GM11168 (cell line): ENCODE measurements around the gene PTPRE.

ENCODE experiments used
- in situ Hi-C: fragments of 300-500 bp; cut with MboI; formaldehyde crosslinking; loops from one replicate; pipeline ENCODE4 v1.12.0; 2022; ENCODE audit warnings: low sequenced_read_pairs; ENCODE audit not compliant: unreplicated experiment

PTPRE gene

GRCh38 chr10:128052696-128053095, 145.8 kb downstream of the PTPRE start:
- in situ Hi-C loops = no loop called here

GRCh38 chr10:128053356-128053755, 146.5 kb downstream of the PTPRE start:
- in situ Hi-C loops = no loop called here

- in situ Hi-C loops = no loop called here
These were observed 147.5 kb downstream of the PTPRE start for GRCh38 chr10:128054163-128054970.

GRCh38 chr10:128055061-128055868, 148.4 kb downstream of the PTPRE start:
- in situ Hi-C loops = no loop called here

GRCh38 chr10:128056303-128057050, 149.6 kb downstream of the PTPRE start:
- in situ Hi-C loops = no loop called here

GRCh38 chr10:128058106-128058749, 151.3 kb downstream of the PTPRE start:
- in situ Hi-C loops = no loop called here

- in situ Hi-C loops = no loop called here
These were observed 151.8 kb downstream of the PTPRE start for GRCh38 chr10:128058750-128059134.

- in situ Hi-C loops = no loop called here
These were observed 152.5 kb downstream of the PTPRE start for GRCh38 chr10:128059266-128059981.

- in situ Hi-C loops = no loop called here
These were observed 153.0 kb downstream of the PTPRE start for GRCh38 chr10:128059982-128060293.

- in situ Hi-C loops = no loop called here
These were observed 153.7 kb downstream of the PTPRE start for GRCh38 chr10:128060341-128061250.

- in situ Hi-C loops = no loop called here
These were observed 154.7 kb downstream of the PTPRE start for GRCh38 chr10:128061306-128062300.

GRCh38 chr10:128062331-128062880, 155.5 kb downstream of the PTPRE start:
- in situ Hi-C loops = no loop called here

- in situ Hi-C loops = no loop called here
These were observed 156.1 kb downstream of the PTPRE start for GRCh38 chr10:128062881-128063563.

- in situ Hi-C loops = no loop called here
These were observed 156.8 kb downstream of the PTPRE start for GRCh38 chr10:128063736-128064107.

GRCh38 chr10:128064108-128064969, 157.4 kb downstream of the PTPRE start:
- in situ Hi-C loops = no loop called here
